Stomach (tissue), 9 donors: ENCODE results near the gene VIT. TPM values are rescaled to one million over a fixed set of nuclear protein-coding genes. Genes with fewer than 3 reads are reported as not detected.

Source experiments
- DNase-seq, 2 donors: peaks; one replicate each; pipeline versions ENCODE4 v3.0.0 to v3.0.0-alpha.2; 2013 to 2019
- H3K27ac ChIP-seq, 5 donors: fragments of 200-600 bp in 4 of 5; sonication (generic) in 4 of 5; one replicate each; pipeline ENCODE4 v1.5.1; 2013 to 2019; ENCODE audit warnings: mild to moderate bottlenecking in 1 of 5, moderate library complexity in 1 of 5
- H3K27me3 ChIP-seq, 3 donors: fragments of 200-600 bp; sonication (generic); one replicate each; pipeline ENCODE4 v1.5.1; 2017 to 2019; ENCODE audit warnings: mixed run types in 1 of 3
- H3K36me3 ChIP-seq, 4 donors: fragments of 200-600 bp; sonication (generic); 1 replicate in 3 of 4; 2 replicates in 1 of 4; pipeline ENCODE4 v1.5.1; 2016 to 2019
- H3K4me1 ChIP-seq, 4 donors: fragments of 200-600 bp; sonication (generic); one replicate each; pipeline ENCODE4 v1.5.1; 2016 to 2019
- H3K4me3 ChIP-seq, 4 donors: fragments of 200-600 bp; sonication (generic) in 3 of 4; one replicate each; pipeline ENCODE4 v1.5.1; 2016 to 2019; ENCODE audit warnings: mild to moderate bottlenecking in 1 of 4
- H3K9me3 ChIP-seq, 4 donors: fragments of 200-600 bp; sonication (generic); one replicate each; pipeline ENCODE4 v1.5.1; 2016 to 2019
- EP300 ChIP-seq: sonication (generic); formaldehyde crosslinking; IDR thresholded peaks from one replicate; pipeline ENCODE4 v1.6.1; 2017; ENCODE audit warnings: antibody characterized with exemption
- POLR2A ChIP-seq, 4 donors: fragments of 450-650 bp; IDR thresholded peaks; one replicate each; pipeline ENCODE4 v1.6.1; 2016; ENCODE audit warnings: antibody characterized with exemption in 4 of 4, control low read depth in 2 of 4, mild to moderate bottlenecking in 1 of 4, moderate library complexity in 1 of 4
- POLR2AphosphoS5 ChIP-seq, 3 donors: sonication (generic); formaldehyde crosslinking; IDR thresholded peaks; one replicate each; pipeline ENCODE4 v1.6.1; 2016; ENCODE audit warnings: antibody characterized with exemption in 3 of 3
- WGBS, 5 donors: extraction: QIAGEN DNeasy Blood & Tissue Kit in 3 of 5; methylation state at CpG; one replicate each; pipeline versions ENCODE4 v1.1.5 to v1.1.7; 2013 to 2018; 5-methylcytosine and 5-hydroxymethylcytosine counted together
- intact Hi-C: fragments of 100-400 bp; cut with DNase I; formaldehyde crosslinking; loops from one replicate; pipeline ENCODE4 v1.15.1; 2023; ENCODE audit warnings: low total_unique reads
- polyA plus RNA-seq, 3 donors: library from polyadenylated mRNA; stranded (reverse); fragments of 200-250 nt; gene quantifications; one replicate each; pipeline ENCODE4 v1.2.3, GENCODE V29; 2013
- total RNA-seq, 5 donors: library from RNA; depleted of rRNA; stranded (reverse); fragments of >200 nt; gene quantifications; one replicate each; pipeline versions ENCODE4 v1.1.0 to v1.2.3, GENCODE V29; 2014 to 2016
- TF ChIP-seq, protein P1 (sequence below), 7 experiments: fragments of 450-650 bp in 4 of 7; fragments of 200-600 bp in 3 of 7; sonication (generic) in 3 of 7; IDR thresholded peaks; one replicate each; pipeline ENCODE4 v1.5.1; 2016 to 2019; ENCODE audit warnings: antibody characterized with exemption in 7 of 7, control low read depth in 2 of 7, mild to moderate bottlenecking in 1 of 7
- donor health status: healthy with polysubstance abuse.
- donor health status: Bipolar disorder and iron deficiency.
- donor health status: healthy.

Gene VIT
- total and polyA plus RNA-seq, 8 donors: 0.12 to 9.1 (median 2.0) TPM; not detected in 2

DNA sequence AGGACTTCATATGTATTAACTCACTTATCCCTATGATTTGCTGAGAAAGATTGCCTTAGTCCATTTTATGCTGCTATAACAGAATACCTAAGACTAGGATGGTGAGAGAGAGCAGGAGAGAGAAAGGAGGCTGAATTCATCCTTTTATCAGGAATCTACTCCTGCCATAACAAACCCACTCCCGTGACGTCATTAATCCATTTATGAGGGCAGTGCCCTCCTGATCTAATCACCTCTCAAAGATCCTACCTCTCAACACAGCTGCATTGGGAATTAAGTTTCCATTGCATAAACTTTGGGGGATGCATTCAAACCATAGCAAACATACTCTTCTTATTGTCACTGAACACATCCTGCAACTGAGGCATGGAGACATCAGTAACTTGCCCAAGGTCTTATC lies 122.0 kb downstream of the VIT start:
- H3K4me3 ChIP-seq: no peak overlapping the region
- H3K27me3 ChIP-seq: no peaks in the 10 kb centered on the region
- no peak for DNase-seq
- intact Hi-C loops: no loop called here
- 70 to 93% (median 84%) methylated on average over 2 of the region's 2 CpGs for WGBS, 5 donors
- TF ChIP-seq EP300 (no peak), POLR2A (IDR thresholded peaks at IDR 0.05) (no peak), POLR2AphosphoS5 (IDR thresholded peaks at IDR 0.05) (no peak)
- TF ChIP-seq, protein P1, sequence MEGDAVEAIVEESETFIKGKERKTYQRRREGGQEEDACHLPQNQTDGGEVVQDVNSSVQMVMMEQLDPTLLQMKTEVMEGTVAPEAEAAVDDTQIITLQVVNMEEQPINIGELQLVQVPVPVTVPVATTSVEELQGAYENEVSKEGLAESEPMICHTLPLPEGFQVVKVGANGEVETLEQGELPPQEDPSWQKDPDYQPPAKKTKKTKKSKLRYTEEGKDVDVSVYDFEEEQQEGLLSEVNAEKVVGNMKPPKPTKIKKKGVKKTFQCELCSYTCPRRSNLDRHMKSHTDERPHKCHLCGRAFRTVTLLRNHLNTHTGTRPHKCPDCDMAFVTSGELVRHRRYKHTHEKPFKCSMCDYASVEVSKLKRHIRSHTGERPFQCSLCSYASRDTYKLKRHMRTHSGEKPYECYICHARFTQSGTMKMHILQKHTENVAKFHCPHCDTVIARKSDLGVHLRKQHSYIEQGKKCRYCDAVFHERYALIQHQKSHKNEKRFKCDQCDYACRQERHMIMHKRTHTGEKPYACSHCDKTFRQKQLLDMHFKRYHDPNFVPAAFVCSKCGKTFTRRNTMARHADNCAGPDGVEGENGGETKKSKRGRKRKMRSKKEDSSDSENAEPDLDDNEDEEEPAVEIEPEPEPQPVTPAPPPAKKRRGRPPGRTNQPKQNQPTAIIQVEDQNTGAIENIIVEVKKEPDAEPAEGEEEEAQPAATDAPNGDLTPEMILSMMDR (IDR thresholded peaks at IDR 0.05): no peak
- H3K9me3 ChIP-seq: no peaks in the 10 kb centered on the region
- no peaks in the 10 kb centered on the region for H3K36me3 ChIP-seq
- H3K27ac ChIP-seq: no peak overlapping the region
- H3K4me1 ChIP-seq: peaks cover 0 to 20% (median 0%) of the 10 kb centered on the region in 4 donors

DNA sequence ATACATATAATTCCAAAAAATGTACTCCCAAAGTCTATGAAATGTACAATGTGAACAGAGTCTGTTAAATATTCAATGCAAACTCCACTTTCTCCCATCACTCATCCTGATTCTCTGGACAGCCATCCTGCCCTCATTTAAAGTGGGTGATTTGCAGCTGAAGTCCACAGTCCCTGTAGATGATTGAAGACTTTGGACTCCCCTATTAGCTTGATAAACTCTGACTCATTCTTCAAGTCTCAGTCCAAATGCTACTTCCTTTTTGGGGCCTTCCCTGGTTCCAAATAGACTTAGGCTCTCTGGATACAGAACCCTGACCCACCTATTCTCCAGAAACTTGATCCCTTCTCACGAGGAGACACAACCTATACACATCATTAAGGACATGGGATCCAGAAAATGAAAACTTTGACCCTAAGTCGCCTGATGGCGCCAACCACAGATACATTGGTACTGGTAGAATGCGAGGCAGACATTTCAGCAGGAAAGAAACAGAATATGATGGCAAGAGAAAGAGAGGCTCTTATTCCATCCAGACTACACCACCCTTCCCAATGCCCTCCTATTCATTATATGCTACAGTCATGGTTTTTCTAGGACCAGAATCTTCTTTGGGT lies 122.7 kb downstream of the VIT start:
- Histone ChIP-seq H3K27me3 (no peaks in the 10 kb centered on the region), H3K4me1 (peaks cover 0 to 20% (median 0%) of the 10 kb centered on the region in 4 donors), H3K9me3 (no peaks in the 10 kb centered on the region), H3K36me3 (no peaks in the 10 kb centered on the region), H3K27ac (peak overlapping the region in 1 of 5 donors; percentile 34), H3K4me3 (no peak overlapping the region)
- intact Hi-C loops: no loop called here
- WGBS, 5 donors: 80 to 93% (median 85%) methylated on average over 4 of the region's 4 CpGs
- DNase-seq: peak in 1 of 2 donors; percentile 21
- no peak for TF ChIP-seq POLR2A (IDR thresholded peaks at IDR 0.05)
- no peak for TF ChIP-seq EP300
- no peak for TF ChIP-seq POLR2AphosphoS5 (IDR thresholded peaks at IDR 0.05)
- TF ChIP-seq, protein P1 (IDR thresholded peaks at IDR 0.05): no peak

DNA sequence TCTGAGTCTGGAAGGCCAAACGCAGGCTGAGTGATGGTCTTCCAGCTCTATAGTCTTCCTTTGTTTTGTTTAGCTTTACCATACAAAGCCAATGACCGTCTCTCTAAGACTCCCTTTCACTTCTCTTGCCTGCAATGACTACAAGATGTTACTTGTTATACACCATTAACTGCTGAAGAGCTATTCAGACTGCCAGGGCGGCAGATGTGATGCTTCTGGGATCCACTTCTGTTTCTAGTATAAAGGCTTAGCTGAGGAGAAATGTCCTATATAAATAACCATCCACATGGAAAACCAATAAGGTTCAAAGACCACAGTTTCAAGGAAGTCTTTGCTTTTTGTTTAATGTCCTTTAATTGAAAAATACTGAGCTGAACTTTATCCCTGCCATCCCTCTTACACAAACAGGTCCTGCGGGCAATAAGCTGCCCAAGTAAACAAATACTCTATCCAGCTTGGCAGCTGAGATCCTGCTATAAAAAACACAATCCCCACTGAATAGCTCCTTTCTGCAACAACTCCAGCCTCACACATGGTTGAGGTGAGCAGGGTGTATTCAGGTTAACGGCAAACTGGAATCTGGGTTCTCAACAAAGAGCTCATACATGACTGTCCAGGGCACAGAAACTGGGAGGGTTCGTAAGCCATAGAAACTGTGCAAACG lies 124.6 kb downstream of the VIT start:
- Histone ChIP-seq H3K9me3 (no peaks in the 10 kb centered on the region), H3K4me1 (peaks cover 0 to 20% (median 0%) of the 10 kb centered on the region in 4 donors), H3K27me3 (peaks cover 0 to 6% (median 0%) of the 10 kb centered on the region in 3 donors), H3K36me3 (no peaks in the 10 kb centered on the region), H3K27ac (peak overlapping the region in 3 of 5 donors; percentile 15 to 43 (median 24)), H3K4me3 (no peak overlapping the region)
- WGBS, 5 donors: 41 to 58% (median 56%) methylated on average over 7 of the region's 7 CpGs
- peak in 1 of 2 donors; percentile 40 for DNase-seq
- TF ChIP-seq POLR2AphosphoS5 (IDR thresholded peaks at IDR 0.05) (no peak), POLR2A (IDR thresholded peaks at IDR 0.05) (no peak), EP300 (no peak)
- TF ChIP-seq, protein P1 (IDR thresholded peaks at IDR 0.05): no peak
- intact Hi-C loops: no loop called here

DNA sequence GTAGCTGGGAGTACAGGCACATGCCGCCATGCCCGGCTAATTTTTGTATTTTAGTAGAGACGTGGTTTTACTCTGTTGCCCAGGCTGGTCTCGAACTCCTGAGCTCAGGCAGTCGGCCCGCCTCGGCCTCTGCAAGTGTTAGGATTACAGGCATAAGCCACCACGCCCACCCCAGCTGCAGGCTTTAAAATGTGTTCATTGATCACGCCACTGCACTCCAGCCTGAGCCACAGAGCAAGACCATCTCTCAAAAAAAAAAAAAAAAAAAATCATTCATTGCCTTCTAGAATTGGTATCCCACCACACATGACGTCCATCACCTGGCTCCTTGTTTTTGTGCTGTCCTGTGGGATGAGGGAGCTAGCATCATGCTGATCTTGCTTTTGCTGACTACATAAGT lies 127.4 kb downstream of the VIT start:
- 88 to 94% (median 90%) methylated on average over 10 of the region's 10 CpGs for WGBS, 5 donors
- H3K9me3 ChIP-seq: no peaks in the 10 kb centered on the region
- DNase-seq: no peak
- intact Hi-C loops: no loop called here
- no peak for TF ChIP-seq EP300
- no peak for TF ChIP-seq POLR2A (IDR thresholded peaks at IDR 0.05)
- TF ChIP-seq, protein P1 (IDR thresholded peaks at IDR 0.05): no peak
- TF ChIP-seq POLR2AphosphoS5 (IDR thresholded peaks at IDR 0.05): no peak
- H3K4me1 ChIP-seq: peaks cover 0 to 18% (median 0%) of the 10 kb centered on the region in 4 donors
- no peak overlapping the region for H3K4me3 ChIP-seq
- no peak overlapping the region for H3K27ac ChIP-seq
- peaks cover 0 to 6% (median 0%) of the 10 kb centered on the region in 3 donors for H3K27me3 ChIP-seq
- H3K36me3 ChIP-seq: no peaks in the 10 kb centered on the region
